ENCODE results near the gene RTF1.
"Not testable (repeated sequence)": the region's sequence is repeated elsewhere in the genome, so short reads cannot be mapped to it uniquely, and the experiment has no call there.

RTF1 gene

DNA sequence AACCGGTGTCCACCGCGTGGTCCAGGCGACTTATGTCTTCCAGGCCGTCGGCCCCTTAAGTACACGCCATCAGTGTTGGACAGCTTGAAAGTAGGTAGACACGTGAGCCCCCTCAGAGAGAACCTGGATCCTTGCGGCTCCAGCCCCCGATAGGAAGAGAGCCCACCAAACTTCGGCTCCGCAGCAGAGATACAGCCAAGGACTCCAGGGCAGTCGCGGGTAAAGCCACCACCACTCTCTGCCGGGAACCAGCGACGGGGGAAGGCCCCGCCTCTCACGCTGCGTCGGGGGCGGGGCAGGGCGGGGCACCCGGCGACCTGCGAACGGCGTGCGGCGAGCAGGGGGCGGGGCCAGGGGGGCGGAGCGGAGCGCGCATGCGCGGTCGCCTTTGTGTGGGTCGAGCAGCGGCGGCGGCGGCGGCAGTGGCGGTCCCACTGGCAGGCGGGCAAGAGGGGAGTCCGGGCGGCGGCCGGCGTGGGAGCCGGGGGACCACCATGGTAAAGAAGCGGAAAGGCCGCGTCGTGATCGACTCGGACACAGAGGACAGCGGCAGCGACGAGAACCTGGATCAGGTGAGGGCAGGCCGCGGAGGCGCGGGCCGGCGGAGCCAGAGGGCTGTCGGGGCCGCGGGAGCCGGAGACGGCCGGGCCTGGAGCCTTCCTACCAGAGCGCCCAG is at the start of gene RTF1:
Gene RTF1 (plus strand): TSS at position 354 of the 676 bp plus-strand sequence. CDS start 21 bp downstream, at position 375.
- peak; percentile 78 for DNase-seq

DNA sequence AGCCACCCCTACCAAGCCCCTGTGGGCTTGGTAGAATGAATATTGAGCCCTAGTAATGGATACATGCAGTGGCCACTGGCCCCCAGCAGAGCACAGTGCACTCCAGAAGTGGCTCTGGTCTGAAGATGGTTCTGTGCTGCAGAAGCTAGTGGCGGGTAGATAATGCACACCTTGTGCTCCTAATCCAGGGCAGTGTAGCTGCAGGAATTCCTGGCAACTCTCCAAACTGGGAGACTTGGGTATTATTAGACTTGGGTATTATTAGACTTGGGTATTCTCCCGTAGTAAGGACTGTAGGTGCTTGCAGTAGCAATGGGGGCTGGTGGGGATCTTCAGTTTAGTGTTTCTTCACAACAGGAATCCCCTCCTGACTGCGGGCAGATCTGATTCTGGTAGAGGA is 49.5 kb upstream of the RTF1 start:
- DNase-seq: no peak

DNA sequence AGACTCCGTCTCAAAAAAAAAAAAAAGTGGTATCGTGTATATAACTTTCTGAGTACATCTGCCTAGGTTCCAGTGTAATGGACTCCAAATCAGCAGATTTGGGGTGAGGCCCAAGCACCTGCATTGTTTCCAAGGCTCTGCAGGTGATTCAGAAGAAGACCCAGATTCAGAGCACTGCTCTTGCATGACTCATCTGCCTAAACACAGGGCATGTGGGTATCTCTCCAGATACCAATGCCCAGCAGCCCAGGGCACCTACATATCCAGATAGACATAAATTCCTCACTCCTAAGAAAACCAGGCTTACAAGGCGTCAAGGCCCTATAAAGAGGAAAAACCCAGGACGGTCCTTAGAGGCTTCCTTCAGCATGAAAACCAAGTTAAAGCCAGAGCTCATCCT is 38.9 kb upstream of the RTF1 start:
- no peak for DNase-seq

DNA sequence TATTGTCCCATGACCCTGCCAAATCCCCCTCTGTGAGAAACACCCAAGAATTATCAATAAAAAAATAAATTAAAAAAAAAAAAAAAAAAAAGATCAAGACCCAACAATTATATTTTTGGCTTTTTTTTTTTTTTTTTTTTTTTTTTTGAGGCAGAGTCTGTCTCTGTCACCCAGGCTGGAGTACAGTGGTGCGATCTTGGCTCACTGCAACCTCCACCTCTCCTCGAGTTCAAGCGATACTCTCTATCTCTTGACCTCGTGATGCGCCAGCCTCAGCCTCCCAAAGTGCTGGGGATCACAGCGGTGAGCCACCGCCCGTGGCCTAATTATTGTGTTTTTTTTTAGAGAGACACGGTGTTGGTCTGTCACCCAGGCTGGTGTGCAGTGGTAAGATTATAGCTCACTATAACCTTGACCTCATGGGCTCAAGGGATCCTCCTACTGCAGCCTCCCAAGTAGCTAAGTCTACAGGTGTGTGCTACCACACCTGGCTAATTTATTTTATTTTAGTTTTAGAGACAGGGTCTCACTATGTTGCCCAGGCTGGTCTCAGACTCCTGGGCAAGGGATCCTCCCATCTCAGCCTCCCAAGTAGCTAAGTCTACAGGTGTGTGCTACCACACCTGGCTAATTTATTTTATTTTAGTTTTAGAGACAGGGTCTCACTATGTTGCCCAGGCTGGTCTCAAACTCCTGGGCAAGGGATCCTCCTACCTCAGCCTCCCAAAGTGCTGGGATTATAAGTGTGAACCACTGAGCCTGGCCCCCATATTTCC is 32.7 kb upstream of the RTF1 start:
- DNase-seq: not testable (repeated sequence)

DNA sequence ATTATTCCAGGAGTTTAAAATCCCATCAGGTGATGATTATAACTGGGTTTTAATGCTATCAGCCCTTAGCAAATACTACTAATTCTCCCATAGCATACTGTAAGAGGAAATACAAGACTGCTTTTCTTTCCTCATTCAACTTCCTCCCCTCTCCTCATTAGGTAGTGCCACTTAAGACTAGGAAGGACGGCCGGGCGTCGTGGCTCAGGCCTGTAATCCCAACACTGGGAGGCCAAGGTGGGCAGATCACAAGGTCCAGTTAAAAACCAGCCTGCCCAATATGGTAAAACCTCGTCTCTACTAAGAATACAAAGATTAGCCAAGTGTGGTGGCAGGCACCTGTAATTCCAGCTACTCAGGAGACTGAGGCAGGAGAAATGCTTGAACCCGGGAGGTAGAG is 29.2 kb upstream of the RTF1 start:
- no peak for DNase-seq

DNA sequence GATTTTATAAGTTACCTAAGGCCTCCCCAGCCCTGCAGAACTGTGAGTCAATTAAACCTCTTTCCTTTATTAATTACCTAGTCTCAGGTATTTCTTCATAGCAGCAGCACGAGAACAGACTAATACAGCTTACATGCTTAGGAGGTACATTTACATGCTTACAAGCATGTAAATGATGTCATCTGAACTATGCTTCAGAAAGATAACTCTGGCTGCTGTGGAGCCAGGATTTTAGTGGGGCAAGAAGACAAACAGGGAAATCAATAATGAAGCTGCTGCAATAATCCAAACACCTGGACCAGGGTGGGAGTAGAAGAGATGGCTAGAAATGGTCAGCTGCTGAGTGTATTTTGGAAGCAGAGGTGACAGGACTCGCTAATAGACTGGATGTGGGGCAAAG is 24.2 kb upstream of the RTF1 start:
- DNase-seq: no peak

DNA sequence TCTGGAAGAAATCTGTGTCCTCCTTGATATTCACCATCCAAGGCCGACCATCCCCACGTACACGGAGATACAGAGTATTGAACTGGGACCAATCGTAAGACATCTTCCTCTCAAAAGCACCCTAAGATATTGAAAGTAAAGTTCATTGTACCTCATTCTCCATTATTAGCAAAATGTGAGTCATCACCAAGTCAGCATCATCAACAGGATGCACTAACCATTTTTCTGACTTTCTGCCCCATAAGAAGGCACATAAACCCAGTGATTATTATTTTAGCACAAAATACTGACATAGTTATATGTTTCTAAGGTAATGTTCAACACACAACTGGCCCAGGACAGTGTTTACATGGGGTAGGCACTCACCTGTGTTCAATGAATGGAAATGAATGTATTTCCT is 22.0 kb upstream of the RTF1 start:
- no peak for DNase-seq

DNA sequence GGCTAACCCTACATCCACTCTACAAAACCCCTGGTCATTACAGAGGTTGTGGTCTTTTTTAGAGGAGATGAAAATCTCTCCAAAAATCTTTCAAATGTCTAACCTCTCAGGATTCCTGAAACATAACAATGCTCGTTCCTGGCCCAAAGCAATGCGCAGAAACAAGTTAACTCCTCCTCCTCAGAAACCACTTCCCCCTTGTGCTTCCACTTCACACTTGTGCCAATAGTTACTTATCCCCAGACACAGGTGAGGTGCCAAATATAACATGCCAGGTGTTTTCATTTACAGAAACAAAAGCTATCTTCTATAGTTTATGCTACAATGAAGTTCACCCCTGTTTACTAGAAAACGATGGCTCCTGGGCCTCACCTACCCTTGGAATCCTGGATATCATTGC is 20.8 kb upstream of the RTF1 start:
- DNase-seq: no peak

DNA sequence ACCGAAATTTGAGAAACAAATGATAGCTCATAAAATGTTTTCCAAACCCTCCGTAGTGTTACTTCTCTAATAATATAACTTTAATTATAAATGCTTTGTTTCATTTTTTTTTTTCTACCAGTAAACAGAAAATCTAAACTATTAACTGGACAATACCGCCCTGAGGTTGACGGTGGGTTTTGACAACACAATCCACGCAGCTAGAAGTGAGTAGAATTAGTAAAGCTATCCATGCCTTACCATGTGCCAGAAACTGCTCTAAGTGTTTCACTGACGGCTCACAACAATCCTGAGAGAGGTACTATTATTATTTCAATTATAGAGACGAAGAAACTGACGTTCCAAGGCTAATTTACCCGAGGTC is 15.0 kb upstream of the RTF1 start:
- no peak for DNase-seq

DNA sequence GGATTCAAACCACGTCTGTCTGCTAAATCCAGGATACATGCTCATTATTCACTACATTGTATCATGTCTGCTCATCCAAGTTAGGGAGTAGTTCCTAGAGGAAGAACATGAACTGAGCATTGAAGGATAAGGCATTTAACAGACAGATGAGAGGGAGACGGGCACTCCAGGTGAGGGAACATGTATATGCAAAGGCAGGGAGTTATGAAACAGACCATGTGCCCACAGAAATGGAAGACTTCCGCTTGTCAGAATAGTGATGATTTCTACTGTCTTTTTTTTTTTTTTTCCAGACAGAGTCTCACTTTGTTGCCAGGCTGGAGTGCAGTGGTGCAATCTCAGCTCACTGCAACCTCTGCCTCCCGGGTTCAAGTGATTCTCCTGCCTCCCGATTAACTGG is 9.6 kb upstream of the RTF1 start:
- no peak for DNase-seq

DNA sequence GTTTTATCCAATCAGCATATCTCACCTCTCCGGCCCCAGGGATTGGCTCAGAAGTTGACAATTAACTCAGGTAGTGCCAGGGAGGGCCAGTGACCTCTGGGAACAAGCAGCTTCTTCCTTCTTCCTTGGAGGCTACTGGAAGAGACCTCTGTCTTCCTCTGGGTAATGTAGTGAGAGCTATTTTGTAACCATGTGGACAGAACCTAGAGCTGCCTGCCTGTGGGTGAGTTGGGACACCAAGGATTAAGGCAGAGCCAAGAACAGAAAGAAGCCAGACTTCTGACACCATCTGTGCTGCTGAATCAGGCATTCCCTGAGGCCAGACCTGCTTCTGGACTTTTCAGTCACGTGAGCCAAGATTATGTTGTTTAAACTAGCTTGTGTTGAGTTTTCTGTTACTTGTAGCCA is 8.7 kb upstream of the RTF1 start:
- no peak for DNase-seq

DNA sequence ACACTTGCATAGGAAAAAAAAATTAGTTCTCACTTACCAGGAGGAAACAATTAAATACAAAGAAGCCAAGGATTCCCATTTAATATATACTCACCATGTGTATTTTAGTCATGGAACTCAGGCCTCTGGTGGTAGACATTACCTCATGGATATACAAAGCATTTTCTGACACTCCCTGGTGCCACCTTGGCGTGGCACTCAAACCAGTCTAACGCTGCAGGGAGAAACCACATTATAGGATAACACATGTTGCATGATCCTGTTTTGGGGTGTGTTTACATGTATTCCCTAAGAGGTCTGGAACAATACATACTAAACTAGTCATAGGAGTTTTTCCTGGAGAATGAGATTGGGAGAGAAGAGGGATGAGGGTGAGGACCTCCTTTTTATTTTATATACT is 5.9 kb upstream of the RTF1 start:
- no peak for DNase-seq

DNA sequence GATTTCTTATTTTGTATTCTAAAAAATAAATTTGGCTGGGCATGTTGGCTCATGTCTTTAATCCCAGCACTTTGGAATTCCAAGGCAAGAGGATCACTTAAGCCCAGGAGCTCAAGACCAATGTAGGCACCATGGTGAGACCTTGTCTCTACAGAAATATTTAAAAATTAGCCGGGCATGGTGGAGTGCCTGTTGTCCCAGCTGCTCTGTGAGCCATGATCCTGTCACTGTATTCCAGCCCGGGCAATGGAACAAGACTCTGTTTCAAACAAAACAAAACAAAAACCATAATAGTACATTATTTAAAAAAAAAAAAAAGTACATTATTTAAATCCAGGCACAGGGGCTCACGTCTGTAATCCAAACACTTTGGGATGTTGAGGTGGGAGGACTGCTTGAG is 5.5 kb upstream of the RTF1 start:
- DNase-seq: no peak

DNA sequence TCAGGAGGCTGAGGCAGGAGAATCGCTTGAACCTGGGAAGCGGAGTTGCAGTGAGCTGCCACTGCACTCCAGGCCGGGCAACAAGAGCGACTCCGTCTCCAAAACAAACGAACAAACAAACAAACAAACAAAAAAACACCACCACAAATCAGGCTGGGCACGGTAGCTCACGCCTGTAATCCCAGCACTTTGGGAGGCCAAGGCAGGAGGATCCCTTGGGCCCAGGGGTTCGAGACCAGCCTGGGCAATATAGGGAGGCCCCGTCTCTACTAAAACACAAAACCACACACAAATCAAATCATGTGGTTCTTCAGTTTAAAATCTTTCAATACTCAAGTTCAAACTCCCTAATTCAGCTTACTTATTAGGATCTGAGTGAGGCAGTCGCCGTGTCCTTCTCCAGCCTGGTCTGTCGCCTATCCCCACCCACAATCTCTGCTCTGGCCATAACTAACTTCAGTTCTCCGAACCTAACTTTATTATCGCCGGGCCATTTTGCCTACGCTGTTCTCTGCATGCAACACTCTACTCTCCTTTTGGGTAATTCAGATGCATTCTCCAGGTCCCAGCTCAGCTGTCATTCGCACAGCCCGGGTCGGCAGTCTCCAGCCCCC is 660 bp upstream of the RTF1 start:
- DNase-seq: peak; percentile 10

DNA sequence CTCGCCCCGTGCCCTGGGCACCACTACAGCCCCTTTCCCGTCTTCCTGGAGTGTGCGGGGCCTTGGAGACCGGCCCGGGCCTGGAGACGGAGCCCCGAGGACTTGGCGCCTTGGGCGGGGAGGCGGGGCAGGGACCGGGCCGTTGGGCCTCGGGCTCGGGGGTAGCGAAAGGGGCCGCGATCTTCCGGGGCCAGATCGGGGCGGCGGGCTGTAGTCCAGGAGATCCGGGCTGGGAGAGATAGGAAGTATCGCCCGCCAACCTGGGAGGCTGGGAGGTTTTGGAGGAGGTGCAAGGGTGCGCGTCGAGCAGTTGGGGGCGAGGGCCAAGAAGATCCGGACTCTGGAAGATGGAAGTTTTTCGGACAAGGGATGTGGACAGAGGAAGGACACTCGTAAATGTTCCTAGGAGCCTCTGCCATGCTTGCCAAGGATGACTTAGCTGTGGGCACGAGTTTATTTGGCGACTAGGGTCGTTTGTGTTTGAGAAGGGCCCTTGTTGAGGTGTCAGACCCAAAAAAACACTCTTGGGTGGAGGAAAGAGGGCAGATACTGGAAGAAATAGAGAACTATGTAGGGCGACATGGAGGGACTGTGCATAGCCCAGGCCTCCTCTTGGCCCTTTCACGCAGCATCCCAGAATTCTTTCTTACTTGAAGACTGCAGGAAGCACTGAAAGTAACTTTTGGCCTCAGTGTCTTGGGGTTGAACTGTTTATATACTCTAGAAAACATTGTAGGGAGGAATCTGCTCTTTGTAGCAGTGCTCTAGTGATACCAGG is 712 bp downstream of the RTF1 start:
- DNase-seq: no peak

DNA sequence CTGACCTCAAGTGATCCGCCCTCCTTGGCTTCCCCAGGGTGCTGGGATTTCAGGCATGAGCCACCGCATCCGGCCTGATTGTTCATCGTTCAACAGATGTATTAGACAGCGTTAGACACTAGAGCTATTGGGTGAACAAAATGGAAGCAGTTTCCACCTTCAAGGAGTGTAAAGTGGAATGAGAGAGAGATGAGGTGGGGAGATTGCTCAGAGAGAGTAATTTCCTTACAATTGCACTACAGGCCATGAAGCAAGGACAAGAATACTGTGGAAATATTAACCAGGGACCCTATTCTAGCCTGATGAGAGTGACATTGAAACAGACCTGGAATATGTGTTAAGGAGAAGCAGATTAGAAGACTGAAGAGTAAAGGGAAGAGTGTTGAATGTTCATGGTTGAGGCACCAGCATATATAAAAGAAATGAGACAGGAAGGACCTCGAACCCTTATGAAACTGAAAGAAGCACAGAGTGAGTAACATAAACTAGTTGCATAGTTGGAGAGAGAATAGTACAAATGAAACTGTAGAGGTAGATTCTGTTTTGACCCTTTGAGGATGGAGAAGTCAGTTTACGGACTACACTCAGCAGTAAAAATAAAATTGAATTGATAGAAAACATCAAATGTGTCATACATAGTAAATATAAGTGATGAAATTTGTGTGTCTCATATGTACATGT is 7.2 kb downstream of the RTF1 start:
- no peak for DNase-seq

DNA sequence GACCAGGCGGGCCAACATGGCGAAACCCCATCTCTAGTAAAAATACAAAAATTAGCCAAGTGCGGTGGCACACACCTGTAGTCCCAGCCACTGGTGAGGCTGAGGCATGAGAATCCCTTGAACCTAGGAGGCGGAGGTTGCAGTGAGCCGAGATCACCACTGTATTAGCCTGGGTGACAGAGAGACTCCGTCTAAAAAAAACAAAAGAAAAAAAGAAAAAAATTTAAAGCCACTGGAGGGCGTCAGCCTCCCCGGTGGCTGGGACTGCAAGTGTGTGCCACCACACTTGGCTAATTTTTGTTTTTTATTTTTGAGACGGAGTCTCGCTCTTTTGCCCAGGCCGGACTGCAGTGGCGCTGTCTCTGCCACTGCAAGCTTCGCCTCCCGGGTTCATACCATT is 7.9 kb downstream of the RTF1 start:
- DNase-seq: no peak

DNA sequence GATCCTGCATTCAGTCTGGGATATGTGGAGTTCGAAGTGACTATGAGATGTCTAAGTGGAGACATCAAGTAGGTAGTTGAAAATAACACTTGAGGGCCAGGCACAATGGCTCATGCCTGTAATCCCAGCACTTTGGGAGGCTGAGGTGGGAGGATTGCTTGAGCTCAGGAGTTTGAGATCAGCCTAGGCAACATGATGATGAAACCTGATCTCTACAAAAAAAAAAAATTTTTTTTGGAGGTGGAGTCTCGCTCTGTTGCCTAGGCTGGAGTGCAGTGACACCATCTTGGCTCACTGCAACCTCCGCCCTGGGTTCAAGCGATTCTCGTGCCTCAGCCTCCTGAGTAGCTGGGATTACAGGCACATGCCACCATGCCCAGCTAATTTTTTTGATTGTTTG is 9.0 kb downstream of the RTF1 start:
- not testable (repeated sequence) for DNase-seq

DNA sequence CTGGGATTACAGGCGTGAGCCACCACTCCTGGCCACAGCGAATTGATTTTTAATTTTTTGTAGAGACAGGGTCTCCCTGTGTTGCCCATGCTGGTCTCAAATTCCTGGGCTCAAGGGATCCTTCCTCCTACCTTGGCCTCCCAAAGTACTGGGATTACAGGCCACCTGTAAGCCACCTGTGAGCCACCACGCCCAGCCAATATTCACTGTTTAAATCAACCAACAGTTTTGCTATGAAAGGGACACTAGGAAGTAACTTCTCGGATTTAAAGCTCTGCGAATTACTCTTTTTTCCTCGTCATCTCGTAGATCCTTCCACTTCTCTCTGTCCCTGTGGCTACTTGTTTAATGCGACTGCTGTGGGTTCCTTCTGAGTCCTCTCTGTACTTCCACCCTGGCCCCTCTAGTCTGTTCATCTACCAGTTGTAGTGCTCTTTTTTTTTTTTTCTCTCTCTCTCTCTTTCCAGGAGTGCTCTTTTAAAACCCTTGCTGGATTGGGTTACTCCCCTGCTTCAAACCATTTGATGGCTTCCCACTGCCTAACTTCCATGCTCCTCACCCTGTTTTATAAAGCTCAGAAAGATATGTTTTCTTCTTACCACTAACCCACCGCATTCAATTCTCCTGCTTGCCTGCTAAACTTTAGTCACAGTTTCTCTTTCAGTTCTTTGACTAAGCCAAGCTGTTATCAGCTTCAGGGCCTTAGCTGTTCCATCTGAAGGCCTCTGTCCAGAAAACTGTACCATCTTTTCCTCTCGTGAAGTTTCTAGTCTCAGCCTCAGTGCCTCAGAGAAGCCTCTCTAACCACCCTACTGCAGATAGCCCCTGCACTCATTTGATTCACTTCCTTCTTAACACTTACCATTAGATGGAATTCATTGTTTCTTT is 12.4 kb downstream of the RTF1 start:
- no peak for DNase-seq

DNA sequence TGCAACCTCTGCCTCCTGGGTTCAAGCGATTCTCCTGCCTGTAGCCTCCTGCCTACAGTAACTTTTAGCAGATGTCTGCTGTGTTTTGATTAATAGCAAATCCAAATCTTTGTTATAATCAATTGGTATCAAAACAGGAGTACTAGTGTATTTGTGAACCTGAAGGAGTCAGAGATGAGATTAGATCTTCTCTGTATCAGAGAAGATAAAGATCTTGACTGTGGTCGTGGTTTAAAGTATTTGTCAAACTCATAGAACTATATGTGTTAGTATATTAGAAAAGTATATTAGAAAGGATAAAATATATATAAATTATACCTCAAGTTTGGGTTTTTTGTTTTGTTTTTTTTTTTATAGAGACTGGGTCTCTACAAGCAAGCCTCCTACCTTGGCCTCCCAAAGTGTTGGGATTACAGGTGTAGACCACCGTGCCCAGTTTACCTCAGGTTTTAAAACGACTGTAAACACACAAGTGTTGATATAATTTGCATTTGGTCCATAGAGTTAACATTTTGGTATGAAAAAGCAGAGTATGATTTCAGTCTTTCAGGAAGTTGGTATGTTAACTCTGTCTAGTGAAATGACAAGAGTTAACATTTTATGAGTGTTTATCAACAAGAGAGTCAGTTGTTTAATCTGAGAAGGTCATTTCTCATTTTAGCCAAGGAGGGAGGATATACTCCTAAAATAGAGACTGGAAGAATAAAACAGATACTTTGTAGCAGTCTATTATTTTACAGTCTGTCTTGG is 18.3 kb downstream of the RTF1 start:
- no peak for DNase-seq

DNA sequence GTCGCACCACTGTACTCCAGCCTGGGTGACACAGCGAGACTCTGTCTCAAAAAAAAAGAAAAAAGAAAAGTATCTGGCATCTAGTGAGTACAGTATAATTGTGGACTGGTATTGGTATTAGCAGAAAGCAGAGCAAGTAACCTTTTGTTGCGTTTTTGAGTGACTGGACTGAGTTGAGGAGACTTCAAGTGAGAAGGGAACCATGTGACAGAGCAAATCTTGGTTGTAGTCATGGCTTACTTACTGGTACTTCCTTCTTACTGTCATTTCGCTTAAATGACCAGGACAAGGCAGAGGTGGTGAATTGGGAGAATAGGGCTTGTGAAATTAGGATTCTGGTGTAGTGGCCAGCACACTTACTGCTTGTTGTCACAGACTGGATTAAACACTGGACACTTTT is 20.6 kb downstream of the RTF1 start:
- no peak for DNase-seq
